ENCODE measurements around the gene PIK3CD. TPM values are rescaled to one million over a fixed set of nuclear protein-coding genes. Genes with fewer than 3 reads are reported as not detected.
A peak's percentile ranks its signal among the peaks of the same experiment; 100 is the strongest.

PIK3CD gene
- polyA plus RNA-seq, 4 donors, result 1.8 to 16.8 (median 3.6) TPM

DNA sequence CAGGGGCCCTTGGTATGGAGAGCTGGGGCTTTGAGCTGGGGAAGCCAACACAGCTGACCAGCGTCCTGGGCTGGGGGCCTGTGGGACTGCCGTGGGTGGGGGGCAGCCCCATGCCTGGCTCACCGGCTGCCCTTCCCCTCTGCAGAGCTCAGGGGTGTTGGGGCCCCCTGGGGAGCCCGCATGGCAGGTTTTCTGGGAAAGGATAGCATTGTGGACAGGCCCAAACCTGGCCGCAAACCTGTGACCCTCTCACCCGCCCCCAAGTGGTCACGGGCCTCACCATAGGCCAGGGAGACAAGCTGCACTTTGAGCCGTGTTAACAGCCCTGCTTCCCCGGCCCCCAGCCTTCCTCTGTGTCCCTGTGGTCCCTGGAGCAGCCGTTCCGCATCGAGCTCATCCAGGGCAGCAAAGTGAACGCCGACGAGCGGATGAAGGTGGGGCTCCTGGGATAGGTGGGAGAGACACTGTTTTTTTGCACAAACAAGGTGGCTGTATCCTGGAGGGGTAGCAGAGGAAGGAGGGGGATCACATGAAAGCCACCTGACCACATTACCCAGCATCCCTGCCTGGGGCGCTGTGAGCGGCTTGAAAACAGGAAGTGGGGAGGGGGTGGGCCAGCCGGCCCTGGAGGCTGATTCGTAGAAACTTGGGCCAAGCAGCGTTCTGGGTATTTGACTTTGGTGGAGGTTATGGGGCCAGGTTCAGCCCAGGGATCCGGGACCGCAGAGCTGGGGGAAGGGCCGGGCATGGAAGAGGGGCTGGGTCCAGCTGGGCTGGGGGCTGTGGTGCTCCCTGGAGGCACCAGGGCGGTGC, 65.9 kb downstream of the PIK3CD start:
- FAIRE-seq (no peak), DNase-seq (peak; percentile 74 to 88)
- Histone ChIP-seq H3K36me3 (ENCODE audit: control insufficient read depth in 3 of 3, insufficient read depth in 2 of 3, low read depth in 1 of 3, low read length in 3 of 3) (peaks cover 0 to 60% (median 0%) of the 10 kb centered on the region in 3 donors), H3K4me3 (ENCODE audit: low read depth in 1 of 3, low read length in 3 of 3) (peak overlapping the region in 2 of 3 donors; percentile 35 to 42), H3K27ac (ENCODE audit: low read depth in 1 of 3, low read length in 2 of 3) (peak overlapping the region; percentile 1 to 75 (median 65)), H3K27me3 (ENCODE audit: control insufficient read depth in 3 of 3, insufficient read depth in 3 of 3, low read length in 3 of 3) (no peaks in the 10 kb centered on the region), H3K4me1 (ENCODE audit: control insufficient read depth in 3 of 3, insufficient read depth in 2 of 3, low read depth in 1 of 3, low read length in 2 of 3) (peaks cover 0 to 17% (median 0%) of the 10 kb centered on the region in 3 donors), H3K9me3 (ENCODE audit: control insufficient read depth in 2 of 2, insufficient read depth in 1 of 2, low read depth in 1 of 2, low read length in 1 of 2) (peaks cover 0 to 5% of the 10 kb centered on the region in 2 donors)
- WGBS, 3 donors, result 31 to 64% (median 51%) methylated on average over 23 to 25 of the region's 25 CpGs

DNA sequence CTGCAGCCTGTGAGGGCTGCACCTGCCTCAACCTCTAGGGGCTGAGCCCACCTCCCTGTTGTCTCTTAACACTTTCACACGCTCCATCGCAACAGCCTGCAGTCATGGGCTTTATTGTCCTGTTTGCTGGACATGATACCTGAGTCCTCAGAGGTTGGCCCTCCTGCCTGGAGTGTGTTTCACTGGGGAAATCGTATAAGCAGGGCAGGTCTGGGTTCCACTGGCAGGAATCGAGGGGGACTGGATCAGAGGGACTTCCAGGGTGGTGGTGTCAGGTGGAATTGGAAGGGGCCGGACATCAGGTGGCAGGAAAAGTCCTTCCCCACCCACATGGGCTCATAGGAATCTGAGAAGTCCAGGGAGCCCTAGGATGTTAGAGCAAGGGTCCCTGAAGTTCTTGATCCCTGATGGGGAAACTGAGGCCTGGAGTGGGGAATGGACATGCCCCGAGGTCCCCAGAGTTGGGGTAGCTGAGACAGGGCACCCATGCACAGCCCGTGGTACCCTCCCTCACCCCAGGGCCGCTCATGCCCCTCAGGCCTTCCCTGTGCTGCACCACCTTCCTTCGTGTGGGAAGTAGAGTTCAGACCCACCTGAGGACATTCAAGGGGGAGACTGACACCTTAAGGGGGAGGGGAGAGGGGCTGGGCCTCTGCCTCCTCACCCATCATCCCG, 66.6 kb downstream of the PIK3CD start:
- 78 to 83% (median 81%) methylated on average over 10 of the region's 10 CpGs for WGBS, 3 donors
- peaks cover 0 to 12% of the 10 kb centered on the region in 2 donors for H3K9me3 ChIP-seq (ENCODE audit: control insufficient read depth in 2 of 2, insufficient read depth in 1 of 2, low read depth in 1 of 2, low read length in 1 of 2)
- DNase-seq, result no peak
- H3K36me3 ChIP-seq (ENCODE audit: control insufficient read depth in 3 of 3, insufficient read depth in 2 of 3, low read depth in 1 of 3, low read length in 3 of 3), result peaks cover 0 to 67% (median 0%) of the 10 kb centered on the region in 3 donors
- H3K4me3 ChIP-seq (ENCODE audit: low read depth in 1 of 3, low read length in 3 of 3), result peak overlapping the region in 1 of 3 donors; percentile 42
- FAIRE-seq, result no peak
- H3K27ac ChIP-seq (ENCODE audit: low read depth in 1 of 3, low read length in 2 of 3), result peak overlapping the region; percentile 42 to 65 (median 56)
- peaks cover 0 to 17% (median 0%) of the 10 kb centered on the region in 3 donors for H3K4me1 ChIP-seq (ENCODE audit: control insufficient read depth in 3 of 3, insufficient read depth in 2 of 3, low read depth in 1 of 3, low read length in 2 of 3)
- H3K27me3 ChIP-seq (ENCODE audit: control insufficient read depth in 3 of 3, insufficient read depth in 3 of 3, low read length in 3 of 3), result no peaks in the 10 kb centered on the region

DNA sequence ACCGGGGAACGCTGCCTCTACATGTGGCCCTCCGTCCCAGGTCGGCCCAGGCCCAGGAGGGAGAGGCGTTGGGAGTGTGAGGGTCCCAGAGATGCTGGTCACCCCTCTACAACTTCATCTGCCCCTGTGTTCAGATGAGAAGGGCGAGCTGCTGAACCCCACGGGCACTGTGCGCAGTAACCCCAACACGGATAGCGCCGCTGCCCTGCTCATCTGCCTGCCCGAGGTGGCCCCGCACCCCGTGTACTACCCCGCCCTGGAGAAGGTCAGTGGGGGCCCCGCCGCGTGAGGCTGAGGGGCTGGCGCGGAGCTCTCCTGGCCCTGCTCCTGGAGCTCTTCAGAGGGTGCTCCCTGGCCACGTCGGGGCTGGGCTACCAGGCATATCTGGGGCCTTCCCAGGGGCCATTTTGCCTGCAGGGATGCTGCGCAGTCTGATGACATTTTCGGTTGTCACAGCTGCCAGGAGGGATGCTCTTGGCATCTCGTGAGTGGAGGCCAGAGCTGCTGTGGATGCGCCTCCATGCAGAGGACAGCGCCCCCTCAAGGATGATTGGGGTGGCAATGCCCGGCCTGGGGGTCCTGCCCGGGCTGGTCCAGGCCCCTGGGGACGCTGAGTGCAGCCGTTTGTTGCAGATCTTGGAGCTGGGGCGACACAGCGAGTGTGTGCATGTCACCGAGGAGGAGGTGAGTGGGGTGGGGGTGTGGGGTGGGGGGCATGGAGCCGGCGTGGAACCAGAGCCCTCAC, 68.6 kb downstream of the PIK3CD start:
- FAIRE-seq (no peak), DNase-seq (no peak)
- WGBS, 3 donors, result 90 to 91% (median 91%) methylated on average over 34 to 36 of the region's 36 CpGs
- Histone ChIP-seq H3K36me3 (ENCODE audit: control insufficient read depth in 3 of 3, insufficient read depth in 2 of 3, low read depth in 1 of 3, low read length in 3 of 3) (peaks cover 0 to 85% (median 0%) of the 10 kb centered on the region in 3 donors), H3K27ac (ENCODE audit: low read depth in 1 of 3, low read length in 2 of 3) (no peak overlapping the region), H3K27me3 (ENCODE audit: control insufficient read depth in 3 of 3, insufficient read depth in 3 of 3, low read length in 3 of 3) (no peaks in the 10 kb centered on the region), H3K9me3 (ENCODE audit: control insufficient read depth in 2 of 2, insufficient read depth in 1 of 2, low read depth in 1 of 2, low read length in 1 of 2) (peaks cover 0 to 21% of the 10 kb centered on the region in 2 donors), H3K4me3 (ENCODE audit: low read depth in 1 of 3, low read length in 3 of 3) (no peak overlapping the region), H3K4me1 (ENCODE audit: control insufficient read depth in 3 of 3, insufficient read depth in 2 of 3, low read depth in 1 of 3, low read length in 2 of 3) (peaks cover 0 to 17% (median 0%) of the 10 kb centered on the region in 3 donors)

DNA sequence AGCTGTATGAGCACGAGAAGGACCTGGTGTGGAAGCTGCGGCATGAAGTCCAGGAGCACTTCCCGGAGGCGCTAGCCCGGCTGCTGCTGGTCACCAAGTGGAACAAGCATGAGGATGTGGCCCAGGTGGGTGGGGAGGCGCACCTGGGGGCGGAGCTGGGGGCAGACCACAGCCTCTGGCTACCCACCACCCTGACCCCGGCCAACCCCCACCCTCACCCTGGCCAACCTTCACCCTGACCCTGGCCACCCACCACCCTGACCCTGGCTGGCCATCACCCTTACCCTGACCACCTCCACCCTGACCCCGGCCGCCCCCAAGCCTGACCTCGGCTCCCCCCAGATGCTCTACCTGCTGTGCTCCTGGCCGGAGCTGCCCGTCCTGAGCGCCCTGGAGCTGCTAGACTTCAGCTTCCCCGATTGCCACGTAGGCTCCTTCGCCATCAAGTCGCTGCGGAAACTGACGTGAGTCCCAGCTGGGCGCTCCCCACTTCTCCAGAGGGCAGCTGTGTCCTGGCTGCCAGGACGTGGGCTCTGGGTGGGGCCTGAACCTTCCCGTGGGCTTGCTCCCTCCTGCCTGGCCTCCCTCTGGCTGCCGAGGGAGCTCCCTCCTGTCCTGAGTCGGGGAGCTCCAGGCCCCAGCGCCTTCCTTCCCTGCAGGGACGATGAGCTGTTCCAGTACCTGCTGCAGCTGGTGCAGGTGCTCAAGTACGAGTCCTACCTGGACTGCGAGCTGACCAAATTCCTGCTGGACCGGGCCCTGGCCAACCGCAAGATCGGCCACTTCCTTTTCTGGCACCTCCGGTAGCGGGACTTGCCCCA, 69.5 kb downstream of the PIK3CD start:
- H3K27ac ChIP-seq (ENCODE audit: low read depth in 1 of 3, low read length in 2 of 3), result no peak overlapping the region
- no peaks in the 10 kb centered on the region for H3K27me3 ChIP-seq (ENCODE audit: control insufficient read depth in 3 of 3, insufficient read depth in 3 of 3, low read length in 3 of 3)
- H3K4me1 ChIP-seq (ENCODE audit: control insufficient read depth in 3 of 3, insufficient read depth in 2 of 3, low read depth in 1 of 3, low read length in 2 of 3), result peaks cover 0 to 17% (median 0%) of the 10 kb centered on the region in 3 donors
- peaks cover 0 to 21% of the 10 kb centered on the region in 2 donors for H3K9me3 ChIP-seq (ENCODE audit: control insufficient read depth in 2 of 2, insufficient read depth in 1 of 2, low read depth in 1 of 2, low read length in 1 of 2)
- 87 to 90% (median 87%) methylated on average over 30 to 34 of the region's 34 CpGs for WGBS, 3 donors
- peaks cover 0 to 81% (median 0%) of the 10 kb centered on the region in 3 donors for H3K36me3 ChIP-seq (ENCODE audit: control insufficient read depth in 3 of 3, insufficient read depth in 2 of 3, low read depth in 1 of 3, low read length in 3 of 3)
- H3K4me3 ChIP-seq (ENCODE audit: low read depth in 1 of 3, low read length in 3 of 3), result no peak overlapping the region
- FAIRE-seq (no peak), DNase-seq (no peak)

- peaks cover 0 to 21% of the 10 kb centered on the region in 2 donors for H3K9me3 ChIP-seq (ENCODE audit: control insufficient read depth in 2 of 2, insufficient read depth in 1 of 2, low read depth in 1 of 2, low read length in 1 of 2)
- DNase-seq (peak in 1 of 2 donors; percentile 43), FAIRE-seq (no peak)
- peaks cover 0 to 17% (median 0%) of the 10 kb centered on the region in 3 donors for H3K4me1 ChIP-seq (ENCODE audit: control insufficient read depth in 3 of 3, insufficient read depth in 2 of 3, low read depth in 1 of 3, low read length in 2 of 3)
- WGBS, 3 donors, result 66 to 74% (median 73%) methylated on average over 28 to 29 of the region's 29 CpGs
- no peak overlapping the region for H3K27ac ChIP-seq (ENCODE audit: low read depth in 1 of 3, low read length in 2 of 3)
- H3K27me3 ChIP-seq (ENCODE audit: control insufficient read depth in 3 of 3, insufficient read depth in 3 of 3, low read length in 3 of 3), result no peaks in the 10 kb centered on the region
- H3K36me3 ChIP-seq (ENCODE audit: control insufficient read depth in 3 of 3, insufficient read depth in 2 of 3, low read depth in 1 of 3, low read length in 3 of 3), result peaks cover 0 to 80% (median 0%) of the 10 kb centered on the region in 3 donors
- H3K4me3 ChIP-seq (ENCODE audit: low read depth in 1 of 3, low read length in 3 of 3), result no peak overlapping the region
Observed at GRCh38 chr1:9721606-9722377, 70.3 kb downstream of the PIK3CD start.

GRCh38 chr1:9722378-9722749, 70.8 kb downstream of the PIK3CD start:
- 87 to 96% (median 91%) methylated on average over 10 of the region's 10 CpGs for WGBS, 3 donors
- H3K36me3 ChIP-seq (ENCODE audit: control insufficient read depth in 3 of 3, insufficient read depth in 2 of 3, low read depth in 1 of 3, low read length in 3 of 3), result peaks cover 0 to 86% (median 0%) of the 10 kb centered on the region in 3 donors
- DNase-seq (no peak), FAIRE-seq (no peak)
- no peak overlapping the region for H3K27ac ChIP-seq (ENCODE audit: low read depth in 1 of 3, low read length in 2 of 3)
- H3K4me1 ChIP-seq (ENCODE audit: control insufficient read depth in 3 of 3, insufficient read depth in 2 of 3, low read depth in 1 of 3, low read length in 2 of 3), result peaks cover 0 to 11% (median 0%) of the 10 kb centered on the region in 3 donors
- no peak overlapping the region for H3K4me3 ChIP-seq (ENCODE audit: low read depth in 1 of 3, low read length in 3 of 3)
- no peaks in the 10 kb centered on the region for H3K27me3 ChIP-seq (ENCODE audit: control insufficient read depth in 3 of 3, insufficient read depth in 3 of 3, low read length in 3 of 3)
- H3K9me3 ChIP-seq (ENCODE audit: control insufficient read depth in 2 of 2, insufficient read depth in 1 of 2, low read depth in 1 of 2, low read length in 1 of 2), result peaks cover 0 to 21% of the 10 kb centered on the region in 2 donors

DNA sequence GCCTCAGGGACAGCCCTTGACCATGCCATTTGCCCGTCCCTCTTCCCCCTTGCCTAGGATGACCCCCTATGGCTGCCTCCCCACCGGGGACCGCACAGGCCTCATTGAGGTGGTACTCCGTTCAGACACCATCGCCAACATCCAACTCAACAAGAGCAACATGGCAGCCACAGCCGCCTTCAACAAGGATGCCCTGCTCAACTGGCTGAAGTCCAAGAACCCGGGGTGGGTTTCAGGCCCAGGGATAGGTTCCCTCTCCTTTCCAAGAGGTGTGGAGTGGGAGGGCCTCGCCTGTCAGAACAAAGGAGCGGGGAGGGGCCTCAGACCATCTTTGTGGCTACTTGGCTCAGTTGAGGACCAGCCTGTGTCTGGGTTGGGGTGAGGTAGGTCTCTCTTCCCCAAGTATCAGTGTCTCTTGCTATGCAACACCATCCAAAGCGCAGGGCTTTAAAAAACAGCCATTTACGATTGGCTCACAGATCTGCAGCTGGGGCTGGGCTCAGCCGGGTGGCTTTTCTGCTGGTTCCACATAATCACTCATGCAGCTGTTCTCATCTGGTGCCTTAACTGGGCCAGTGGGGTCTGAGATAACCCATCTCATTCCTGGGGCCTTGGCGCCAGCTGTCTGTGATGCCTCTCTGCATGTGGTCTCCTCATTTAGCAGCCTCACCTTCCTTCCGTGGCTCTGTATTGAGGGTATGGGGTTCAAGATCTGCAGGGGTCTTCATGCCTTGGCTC, 71.7 kb downstream of the PIK3CD start:
- Histone ChIP-seq H3K27me3 (ENCODE audit: control insufficient read depth in 3 of 3, insufficient read depth in 3 of 3, low read length in 3 of 3) (no peaks in the 10 kb centered on the region), H3K4me1 (ENCODE audit: control insufficient read depth in 3 of 3, insufficient read depth in 2 of 3, low read depth in 1 of 3, low read length in 2 of 3) (peaks cover 0 to 4% (median 0%) of the 10 kb centered on the region in 3 donors), H3K9me3 (ENCODE audit: control insufficient read depth in 2 of 2, insufficient read depth in 1 of 2, low read depth in 1 of 2, low read length in 1 of 2) (peaks cover 0 to 21% of the 10 kb centered on the region in 2 donors), H3K4me3 (ENCODE audit: low read depth in 1 of 3, low read length in 3 of 3) (no peak overlapping the region), H3K36me3 (ENCODE audit: control insufficient read depth in 3 of 3, insufficient read depth in 2 of 3, low read depth in 1 of 3, low read length in 3 of 3) (peaks cover 0 to 92% (median 3%) of the 10 kb centered on the region in 3 donors), H3K27ac (ENCODE audit: low read depth in 1 of 3, low read length in 2 of 3) (no peak overlapping the region)
- 97 to 98% (median 98%) methylated on average over 14 of the region's 14 CpGs for WGBS, 3 donors
- FAIRE-seq, result no peak
- no peak for DNase-seq

Data from small intestine (tissue), 7 donors.